ENCODE measurements around the gene DHRS9.

- TF ChIP-seq CTCF (IDR thresholded peaks at IDR 0.05) = no peak
- no peak for TF ChIP-seq POLR2A (IDR thresholded peaks at IDR 0.05)
- TF ChIP-seq POLR2AphosphoS5 (IDR thresholded peaks at IDR 0.05) = peak; percentile 76
These were observed 26.3 kb downstream of the DHRS9 start for GRCh38 chr2:169095621-169096105.
